Hepatocyte (in vitro differentiated cells): Measurements from ENCODE around the gene GALNT17.

Experiments
- EZH2phosphoT487 ChIP-seq: fragments of 200-600 bp; sonication (generic); IDR thresholded peaks from one replicate; pipeline ENCODE4 v1.6.1; 2018; ENCODE audit warnings: antibody characterized with exemption, mild to moderate bottlenecking, low read depth, moderate library complexity; ENCODE audit not compliant: unreplicated experiment, severe bottlenecking
- TF ChIP-seq, protein P1 (sequence below): fragments of 200-600 bp; sonication (generic); IDR thresholded peaks from 2 replicates; pipeline ENCODE4 v1.5.1; 2016; ENCODE audit warnings: antibody characterized with exemption, mild to moderate bottlenecking; ENCODE audit not compliant: poor library complexity

DNA sequence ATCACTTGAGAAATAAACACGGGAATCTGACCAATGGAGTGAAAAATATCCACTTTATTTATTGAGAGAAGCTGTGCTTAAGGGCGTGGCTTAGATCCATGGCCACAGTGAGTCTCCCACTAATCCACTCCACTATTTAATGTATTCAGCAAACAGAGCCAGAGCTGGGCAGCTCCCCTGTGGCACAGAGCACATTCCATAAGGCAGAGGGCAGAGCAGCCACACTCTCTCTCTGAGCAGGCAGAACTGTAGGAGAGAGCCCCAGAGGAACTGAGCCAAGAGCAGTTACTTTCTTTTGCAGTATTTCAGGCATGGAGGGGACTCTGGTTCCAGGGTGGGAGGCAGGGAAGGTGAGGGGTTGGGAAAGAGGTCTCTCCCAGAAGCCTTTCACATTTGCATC, 106.0 kb downstream of the GALNT17 start:
- TF ChIP-seq, protein P1, sequence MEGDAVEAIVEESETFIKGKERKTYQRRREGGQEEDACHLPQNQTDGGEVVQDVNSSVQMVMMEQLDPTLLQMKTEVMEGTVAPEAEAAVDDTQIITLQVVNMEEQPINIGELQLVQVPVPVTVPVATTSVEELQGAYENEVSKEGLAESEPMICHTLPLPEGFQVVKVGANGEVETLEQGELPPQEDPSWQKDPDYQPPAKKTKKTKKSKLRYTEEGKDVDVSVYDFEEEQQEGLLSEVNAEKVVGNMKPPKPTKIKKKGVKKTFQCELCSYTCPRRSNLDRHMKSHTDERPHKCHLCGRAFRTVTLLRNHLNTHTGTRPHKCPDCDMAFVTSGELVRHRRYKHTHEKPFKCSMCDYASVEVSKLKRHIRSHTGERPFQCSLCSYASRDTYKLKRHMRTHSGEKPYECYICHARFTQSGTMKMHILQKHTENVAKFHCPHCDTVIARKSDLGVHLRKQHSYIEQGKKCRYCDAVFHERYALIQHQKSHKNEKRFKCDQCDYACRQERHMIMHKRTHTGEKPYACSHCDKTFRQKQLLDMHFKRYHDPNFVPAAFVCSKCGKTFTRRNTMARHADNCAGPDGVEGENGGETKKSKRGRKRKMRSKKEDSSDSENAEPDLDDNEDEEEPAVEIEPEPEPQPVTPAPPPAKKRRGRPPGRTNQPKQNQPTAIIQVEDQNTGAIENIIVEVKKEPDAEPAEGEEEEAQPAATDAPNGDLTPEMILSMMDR = peak; percentile 38
- no peak for TF ChIP-seq EZH2phosphoT487
